Fibroblast of skin of back (primary cell): Measurements from ENCODE around the gene HLA-G. TPM values are rescaled to one million over a fixed set of nuclear protein-coding genes. Genes with fewer than 3 reads are reported as not detected.
"Not testable (repeated sequence)": the region's sequence is repeated elsewhere in the genome, so short reads cannot be mapped to it uniquely, and the experiment has no call there.

Experiments used
- DNase-seq: peaks from one replicate; pipeline ENCODE4 v3.0.0-alpha.2; 2013
- polyA plus RNA-seq, 2 experiments: library from polyadenylated mRNA; unstranded; fragments of 120-200 nt; gene quantifications; one replicate each; pipeline ENCODE4 v1.2.1, GENCODE V29; 2013; ENCODE audit not compliant: insufficient read length in 2 of 2

Gene HLA-G
- polyA plus RNA-seq (2013, experiment 1 of 2; ENCODE audit: insufficient read length): 22.5 TPM
- 25.0 TPM for polyA plus RNA-seq (2013, experiment 2 of 2; ENCODE audit: insufficient read length)

DNA sequence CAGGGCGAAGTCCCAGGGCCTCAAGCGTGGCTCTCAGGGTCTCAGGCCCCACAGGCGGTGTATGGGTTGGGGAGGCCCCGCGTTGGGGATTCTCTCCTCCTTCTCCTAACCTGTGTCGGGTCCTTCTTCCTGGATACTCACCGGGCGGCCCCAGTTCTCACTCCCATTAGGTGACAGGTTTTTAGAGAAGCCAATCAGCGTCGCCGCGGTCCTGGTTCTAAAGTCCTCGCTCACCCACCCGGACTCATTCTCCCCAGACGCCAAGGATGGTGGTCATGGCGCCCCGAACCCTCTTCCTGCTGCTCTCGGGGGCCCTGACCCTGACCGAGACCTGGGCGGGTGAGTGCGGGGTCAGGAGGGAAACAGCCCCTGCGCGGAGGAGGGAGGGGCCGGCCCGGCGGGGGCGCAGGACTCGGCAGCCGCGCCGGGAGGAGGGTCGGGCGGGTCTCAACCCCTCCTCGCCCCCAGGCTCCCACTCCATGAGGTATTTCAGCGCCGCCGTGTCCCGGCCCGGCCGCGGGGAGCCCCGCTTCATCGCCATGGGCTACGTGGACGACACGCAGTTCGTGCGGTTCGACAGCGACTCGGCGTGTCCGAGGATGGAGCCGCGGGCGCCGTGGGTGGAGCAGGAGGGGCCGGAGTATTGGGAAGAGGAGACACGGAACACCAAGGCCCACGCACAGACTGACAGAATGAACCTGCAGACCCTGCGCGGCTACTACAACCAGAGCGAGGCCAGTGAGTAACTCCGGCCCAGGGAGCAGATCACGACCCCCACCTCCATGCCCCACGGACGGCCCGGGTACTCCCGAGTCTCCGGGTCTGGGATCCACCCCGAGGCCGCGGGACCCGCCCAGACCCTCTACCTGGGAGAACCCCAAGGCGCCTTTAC lies at the start of gene HLA-G:
HLA-G (plus strand) TSS at position 247 of the 892 bp plus-strand sequence; CDS start at position 267, 20 bp downstream.
- no peak for DNase-seq

DNA sequence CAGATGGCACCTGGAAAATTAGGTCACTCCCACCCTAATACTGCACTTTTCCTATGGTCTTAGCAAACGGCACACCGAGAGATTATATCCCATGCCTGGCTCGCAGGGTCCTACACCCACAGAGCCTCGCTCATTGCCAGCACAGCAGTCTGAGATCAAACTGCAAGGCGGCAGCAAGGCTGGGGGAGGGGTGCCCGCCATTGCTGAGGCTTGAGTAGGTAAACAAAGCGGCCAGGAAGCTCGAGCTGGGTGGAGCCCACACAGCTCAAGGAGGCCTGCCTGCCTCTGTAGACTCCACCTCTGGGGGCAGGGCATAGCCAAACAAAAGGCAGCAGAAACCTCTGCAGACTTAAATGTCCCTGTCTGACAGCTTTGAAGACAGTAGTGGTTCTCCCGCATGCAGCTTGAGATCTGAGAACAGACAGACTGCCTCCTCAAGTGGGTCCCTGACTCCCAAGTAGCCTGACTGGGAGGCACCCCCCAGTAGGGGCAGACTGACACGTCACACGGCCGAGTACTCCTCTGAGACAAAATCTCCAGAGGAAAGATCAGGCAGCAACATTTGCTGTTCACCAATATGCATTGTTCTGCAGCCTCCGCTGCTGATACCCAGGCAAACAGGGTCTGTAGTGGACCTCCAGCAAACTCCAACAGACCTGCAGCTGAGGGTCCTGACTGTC lies 47.5 kb upstream of the HLA-G start:
- not testable (repeated sequence) for DNase-seq

DNA sequence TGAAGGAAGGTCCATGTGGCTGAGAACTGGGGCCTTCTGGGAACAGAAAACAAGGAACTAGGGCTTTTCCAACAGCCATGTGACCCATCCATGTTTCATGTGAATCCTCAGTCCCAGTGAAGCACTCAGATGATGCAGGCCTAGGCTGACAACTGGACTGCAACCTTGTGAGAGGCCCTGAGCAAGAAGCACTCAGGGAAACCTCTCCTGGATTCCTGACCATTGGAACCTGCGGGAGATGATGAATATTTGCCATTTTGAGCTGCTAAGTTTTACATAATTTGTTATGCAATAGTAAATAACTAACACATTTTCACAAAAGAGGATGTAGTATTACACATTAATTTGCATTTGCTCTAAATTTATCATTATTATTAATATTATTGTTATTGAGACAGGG lies 38.4 kb upstream of the HLA-G start:
- DNase-seq: no peak

DNA sequence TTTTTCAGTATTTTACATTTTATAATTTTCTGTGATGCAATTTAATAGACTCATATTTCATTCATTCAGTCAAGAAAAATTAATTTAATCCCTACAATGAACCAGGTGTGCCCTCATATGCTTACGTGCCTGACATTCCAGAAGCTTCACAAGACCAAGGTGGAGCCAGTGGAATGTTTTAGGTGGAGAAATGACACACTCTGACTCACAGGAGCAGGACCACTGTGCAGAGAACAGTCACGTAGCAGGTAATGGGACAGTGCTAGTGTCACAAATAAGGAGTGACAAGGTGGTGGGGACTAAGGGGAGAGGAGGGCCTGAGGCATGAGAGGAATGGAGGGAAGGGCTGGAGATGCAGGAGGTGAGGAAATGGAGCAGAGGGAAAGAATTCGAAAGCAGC lies 37.0 kb upstream of the HLA-G start:
- no peak for DNase-seq

DNA sequence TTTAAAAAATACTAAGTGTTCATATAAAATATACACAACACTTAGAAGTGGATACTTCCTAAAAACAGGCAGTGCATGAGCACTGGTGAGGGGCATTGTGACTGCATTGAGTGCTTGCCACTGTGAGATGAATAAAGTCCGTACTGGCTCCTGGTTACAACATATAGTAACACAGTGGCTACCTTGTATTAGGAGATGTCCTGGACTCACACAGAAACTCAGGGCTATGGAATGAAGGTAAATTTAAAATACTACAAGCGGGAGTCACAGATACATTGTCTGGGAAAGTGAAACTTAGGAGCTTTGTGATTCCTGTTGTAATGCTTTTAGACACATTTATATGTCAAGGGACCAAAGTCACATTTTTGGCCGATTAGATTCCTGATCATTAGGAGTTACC lies 36.5 kb upstream of the HLA-G start:
- DNase-seq: no peak

DNA sequence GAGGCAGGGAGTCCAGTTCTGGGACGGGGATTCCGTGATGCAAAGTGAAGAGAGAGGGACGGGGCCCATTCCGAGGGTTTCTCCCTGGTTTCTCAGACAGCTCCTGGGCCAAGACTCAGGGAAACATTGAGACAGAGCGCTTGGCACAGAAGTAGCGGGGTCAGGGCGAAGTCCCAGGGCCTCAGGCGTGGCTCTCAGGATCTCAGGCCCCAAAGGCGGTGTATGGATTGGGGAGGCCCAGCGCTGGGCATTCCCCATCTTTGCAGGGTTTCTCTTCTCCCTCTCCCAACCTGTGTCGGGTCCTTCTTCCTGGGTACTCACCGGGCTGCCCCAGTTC lies 35.9 kb upstream of the HLA-G start:
- no peak for DNase-seq

DNA sequence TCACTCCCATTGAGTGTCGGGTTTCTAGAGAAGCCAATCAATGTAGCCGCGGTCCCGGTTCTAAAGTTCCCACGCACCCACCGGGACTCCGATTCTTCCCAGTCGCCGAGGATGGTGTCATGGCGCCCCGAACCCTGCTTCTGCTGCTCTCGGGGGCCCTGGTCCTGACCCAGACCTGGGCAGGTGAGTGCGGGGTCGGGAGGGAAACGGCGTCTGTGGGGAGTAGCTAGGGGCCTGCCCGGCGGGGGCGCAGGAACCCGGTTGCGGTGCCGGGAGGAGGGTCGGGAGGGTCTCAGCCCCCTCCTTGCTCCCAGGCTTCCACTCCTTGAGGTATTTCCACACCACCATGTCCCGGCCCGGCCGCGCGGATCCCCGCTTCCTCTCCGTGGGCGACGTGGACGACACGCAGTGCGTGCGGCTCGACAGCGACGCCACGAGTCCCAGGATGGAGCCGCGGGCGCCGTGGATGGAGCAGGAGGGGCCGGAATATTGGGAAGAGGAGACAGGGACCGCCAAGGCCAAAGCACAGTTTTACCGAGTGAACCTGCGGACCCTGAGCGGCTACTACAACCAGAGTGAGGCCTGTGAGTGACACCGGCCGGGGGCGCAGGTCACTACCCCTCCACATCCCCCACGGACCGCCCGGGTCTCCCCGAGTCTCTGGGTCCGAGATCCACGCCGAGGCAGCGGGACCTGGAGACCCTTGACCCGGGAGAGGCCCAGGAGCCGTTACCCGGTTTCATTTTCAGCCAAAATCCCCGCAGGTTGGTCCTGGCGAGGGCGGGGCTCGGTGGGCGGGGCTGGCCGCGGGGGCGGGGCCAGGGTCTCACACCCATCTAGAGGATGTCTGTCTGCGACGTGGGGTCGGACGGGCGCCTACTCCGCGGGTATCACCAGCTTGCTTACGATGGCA lies 35.2 kb upstream of the HLA-G start:
- DNase-seq: peak; percentile 8

DNA sequence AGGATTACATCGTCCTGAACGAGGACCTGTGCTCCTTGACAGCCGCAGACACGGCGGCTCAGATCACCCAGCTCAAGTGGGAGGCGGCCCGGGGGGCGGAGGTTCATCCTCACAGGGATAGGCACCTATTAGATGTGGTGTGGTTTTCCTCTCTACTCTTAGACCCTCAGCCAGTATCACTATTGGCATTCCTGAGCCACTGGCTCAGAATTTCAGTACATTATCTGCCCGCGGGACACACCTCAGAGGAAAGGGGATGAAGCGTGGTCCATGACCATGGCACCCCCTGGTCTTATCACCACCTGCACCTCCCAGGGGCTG lies 34.6 kb upstream of the HLA-G start:
- DNase-seq: no peak

DNA sequence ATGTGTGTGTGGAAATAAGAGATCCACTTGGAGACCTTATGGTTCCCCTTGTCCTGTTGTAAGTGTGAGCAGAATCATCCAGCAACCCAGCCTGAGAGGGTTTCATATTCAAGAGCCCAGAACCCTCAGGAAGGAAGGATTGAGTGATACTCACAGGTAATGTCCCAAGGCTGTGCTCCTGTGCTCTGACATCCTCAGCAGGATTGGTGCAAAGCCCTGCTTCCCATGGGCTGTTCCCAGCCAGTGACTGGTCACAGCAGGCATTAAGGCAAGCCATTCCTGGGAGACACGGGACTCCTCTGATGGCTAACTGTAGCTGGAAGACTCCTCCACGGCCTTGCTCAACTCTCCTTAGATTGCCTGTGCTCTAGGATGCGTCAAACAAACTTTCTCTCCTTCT lies 33.8 kb upstream of the HLA-G start:
- no peak for DNase-seq

DNA sequence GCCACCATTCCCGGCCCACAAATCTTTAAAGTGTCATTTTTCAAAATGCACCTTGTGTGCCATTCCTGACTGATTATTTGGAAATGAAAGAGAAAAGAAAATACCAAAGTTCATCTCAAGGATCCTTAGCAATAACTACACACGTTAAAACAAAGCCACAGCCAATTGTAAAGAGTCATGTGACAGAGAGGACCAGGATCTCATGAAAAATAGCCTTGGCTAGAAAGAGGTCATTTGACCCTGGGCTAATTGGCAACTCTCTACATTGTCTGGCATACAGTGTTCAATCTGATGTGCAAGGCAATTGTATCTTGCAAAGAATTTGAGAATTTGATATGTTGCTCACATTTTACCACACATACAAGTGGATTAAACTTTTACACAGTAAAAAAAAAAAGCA lies 31.6 kb upstream of the HLA-G start:
- no peak for DNase-seq

DNA sequence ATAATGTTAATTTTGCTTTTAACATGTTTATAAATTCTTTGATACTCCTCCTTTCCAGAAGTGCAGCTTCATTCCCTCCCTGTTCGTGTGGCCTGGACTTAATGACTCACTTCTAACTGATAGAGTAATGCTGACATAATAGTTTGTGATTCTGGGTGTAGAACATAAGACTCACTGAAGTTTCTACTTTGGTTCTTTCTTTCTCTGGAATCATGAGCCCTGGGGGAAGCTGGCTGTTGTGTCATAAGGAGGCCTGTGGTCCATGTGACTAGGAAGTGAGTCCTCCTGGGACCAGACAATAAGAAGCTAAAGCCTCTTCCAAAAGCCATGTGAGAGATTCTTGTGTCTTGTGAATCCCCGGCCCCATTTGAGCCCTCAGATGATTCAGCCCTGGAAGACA lies 30.5 kb upstream of the HLA-G start:
- peak; percentile 16 for DNase-seq

DNA sequence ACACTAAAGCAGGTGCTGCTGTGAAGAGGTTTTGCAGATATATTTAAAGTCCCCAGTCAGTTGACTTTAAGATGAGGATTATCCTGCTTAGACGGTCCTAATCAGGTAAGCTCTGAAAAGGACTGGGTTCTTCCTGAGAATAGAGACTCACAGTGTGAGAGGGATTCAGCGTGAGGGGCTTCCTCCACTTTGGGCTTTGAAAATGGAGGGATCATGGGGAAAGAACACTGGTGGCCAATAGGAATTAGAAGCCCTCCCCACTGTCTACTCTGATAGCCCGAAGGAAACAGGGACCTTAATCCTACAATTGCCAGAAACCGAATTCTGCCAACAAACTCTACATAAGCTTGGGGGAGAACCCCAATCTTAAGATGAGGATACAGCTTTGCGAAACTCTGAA lies 29.7 kb upstream of the HLA-G start:
- DNase-seq: no peak

DNA sequence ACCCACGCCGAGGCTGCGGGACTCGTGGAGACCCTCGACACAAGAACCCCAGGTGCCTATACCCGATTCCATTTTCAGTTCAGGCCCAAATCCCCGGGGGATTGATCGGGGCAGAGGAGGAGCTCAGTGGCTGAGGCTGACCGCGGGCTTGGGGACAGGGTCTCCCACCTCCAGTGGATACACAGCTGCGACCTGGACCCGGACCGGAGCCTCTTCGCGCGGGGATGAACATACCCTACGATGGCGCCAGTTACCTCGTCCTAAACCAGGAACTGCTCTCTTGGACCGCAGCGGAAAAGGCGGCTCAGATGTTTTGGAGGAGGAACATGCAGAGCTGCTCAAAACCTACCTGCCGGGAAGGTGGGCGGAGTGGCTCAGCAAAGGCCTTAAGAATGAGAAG lies 27.4 kb upstream of the HLA-G start:
- DNase-seq: no peak

DNA sequence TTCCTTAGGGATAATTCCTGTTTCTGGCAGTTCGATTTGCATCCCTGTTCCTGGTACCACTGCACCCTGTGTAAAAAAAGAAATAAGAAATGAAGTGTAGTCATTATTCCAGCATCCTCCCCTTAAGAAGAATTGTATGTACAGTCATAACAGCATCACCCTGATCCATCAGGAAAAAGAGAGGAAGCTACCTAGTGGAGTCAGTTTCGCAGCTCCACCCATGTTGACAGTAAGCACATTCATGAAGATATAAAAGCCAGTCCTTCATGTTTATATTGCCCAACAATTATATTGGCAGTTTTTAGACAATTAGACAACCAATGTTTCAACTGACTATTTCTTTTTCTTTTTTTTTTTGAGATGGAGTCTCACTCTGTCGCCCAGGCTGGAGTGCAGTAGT lies 21.2 kb upstream of the HLA-G start:
- no peak for DNase-seq

DNA sequence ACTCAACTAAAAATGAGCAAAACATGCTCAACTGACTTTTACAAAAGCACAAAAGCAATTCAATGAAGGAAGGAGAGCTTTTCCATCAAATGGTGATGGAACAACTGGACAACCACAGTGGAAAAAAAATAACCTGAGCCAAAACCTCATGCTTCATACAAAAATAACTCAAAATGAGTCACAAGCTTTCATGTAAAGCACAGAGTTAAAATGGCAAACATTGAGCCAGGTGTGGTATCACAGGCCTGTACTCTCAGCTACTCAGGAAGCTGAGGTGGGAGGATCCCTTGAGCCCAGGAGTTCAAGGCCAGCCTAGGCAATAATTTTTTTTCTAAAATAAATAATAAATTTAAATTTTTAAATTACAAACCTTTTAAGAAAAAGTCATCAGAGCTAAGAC lies 18.4 kb upstream of the HLA-G start:
- no peak for DNase-seq

DNA sequence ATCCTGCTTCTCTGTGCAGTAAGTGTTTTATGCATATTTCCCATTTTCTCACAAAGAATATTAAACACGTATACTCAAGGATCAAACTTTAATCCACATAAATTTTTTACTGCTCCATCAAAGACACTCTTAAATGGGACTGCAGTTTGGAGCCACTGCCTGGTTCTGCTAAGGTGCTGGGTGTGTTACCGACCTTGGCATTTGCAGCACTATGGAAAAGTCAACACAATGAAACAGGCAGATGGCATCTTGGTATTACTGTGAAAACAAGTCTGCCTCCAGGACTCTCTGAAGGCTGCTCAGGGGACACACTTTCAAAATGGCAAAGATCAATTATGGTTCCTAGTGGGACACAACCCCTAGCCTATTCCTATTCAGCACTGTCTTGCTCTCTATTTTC lies 17.3 kb upstream of the HLA-G start:
- no peak for DNase-seq

DNA sequence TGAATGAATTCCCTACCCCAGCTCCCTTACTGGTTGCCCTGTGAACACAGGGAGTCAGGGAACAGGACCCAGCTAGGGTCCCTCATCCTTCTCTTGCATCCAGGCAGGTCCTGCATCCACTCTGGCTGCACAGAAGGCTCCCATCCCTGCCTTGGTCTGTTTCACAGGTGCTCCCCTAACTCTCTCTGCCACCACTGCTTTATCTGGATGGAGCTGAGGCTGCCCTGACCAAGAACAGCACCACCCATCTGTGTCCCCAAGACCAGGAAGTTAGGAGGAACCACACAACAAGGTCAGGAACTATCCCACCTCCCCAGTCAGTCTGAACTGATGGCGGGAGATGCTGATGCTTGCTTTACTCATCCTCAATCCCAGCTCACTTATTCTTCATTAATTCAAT lies 16.2 kb upstream of the HLA-G start:
- DNase-seq: no peak

DNA sequence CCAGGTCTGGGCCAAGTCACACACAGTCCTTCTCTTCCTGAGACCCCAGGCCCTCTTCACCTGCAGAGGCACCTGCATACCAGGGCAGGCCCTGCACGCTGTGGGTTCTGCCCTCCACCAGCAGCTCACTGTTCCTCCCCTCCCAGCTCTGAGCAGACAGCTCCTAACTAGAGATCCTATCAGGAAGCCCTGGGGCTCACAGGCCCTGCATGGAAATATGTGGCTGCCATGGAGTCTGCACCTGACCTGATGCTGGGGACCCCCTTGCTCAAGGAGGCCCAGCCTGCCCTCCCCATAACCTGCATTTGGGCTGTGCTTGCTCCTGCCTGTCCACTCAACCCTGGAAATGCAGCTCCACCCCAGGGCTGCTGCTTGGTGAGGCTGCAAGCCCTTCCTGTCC lies 14.6 kb upstream of the HLA-G start:
- no peak for DNase-seq

DNA sequence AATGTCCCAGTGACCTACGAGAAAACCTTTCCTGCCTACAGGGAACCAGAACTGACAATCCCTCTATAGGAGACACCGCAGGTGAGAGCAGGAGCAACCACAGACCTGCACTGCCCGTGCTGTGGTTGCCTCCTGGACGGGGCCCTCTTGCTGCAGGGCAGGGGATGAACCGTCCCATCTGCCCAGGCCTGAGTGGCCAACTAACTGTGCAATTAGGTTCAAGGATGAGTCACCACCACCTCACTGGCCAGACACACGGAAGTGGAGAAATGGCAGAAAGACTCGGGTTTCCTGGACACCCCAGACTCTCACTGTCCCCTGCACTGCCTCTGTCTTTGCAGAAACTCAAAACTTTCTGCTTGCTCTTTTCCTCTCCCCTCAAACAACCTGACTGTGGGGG lies 13.8 kb upstream of the HLA-G start:
- DNase-seq: no peak

DNA sequence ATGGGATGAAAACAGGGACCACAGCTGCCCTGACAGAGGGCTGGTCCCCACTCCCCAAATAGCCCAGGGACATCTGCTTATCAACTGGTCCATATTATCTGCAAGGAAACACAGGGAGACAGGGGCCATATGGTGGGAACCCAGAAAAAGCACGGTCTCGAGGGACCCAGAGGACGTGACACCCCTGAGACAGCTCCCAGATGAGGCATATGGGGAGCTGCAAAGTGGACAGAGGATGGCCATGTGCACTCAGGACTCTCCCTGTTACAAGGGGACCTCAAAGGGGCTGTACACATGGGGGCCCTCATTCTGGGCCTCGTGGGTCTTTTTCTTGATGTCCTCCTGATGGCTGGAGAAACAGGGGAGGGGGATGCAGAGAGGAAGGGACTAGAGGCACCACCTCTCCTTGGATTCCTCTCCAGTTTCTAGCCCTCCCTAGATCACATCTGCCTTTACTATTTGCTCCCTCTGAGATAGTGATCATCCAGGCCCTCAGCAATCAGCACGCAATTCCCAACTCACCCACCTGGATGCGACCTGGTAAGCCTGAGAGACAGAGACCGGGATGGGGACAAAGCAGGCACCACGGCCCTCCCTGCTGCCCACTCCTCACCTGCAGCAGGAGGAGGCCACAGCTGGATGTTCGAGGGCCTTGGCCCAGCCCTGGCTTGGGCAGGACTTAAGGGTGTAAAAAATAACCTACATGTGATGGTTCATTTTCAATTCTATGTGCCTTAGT lies 13.1 kb upstream of the HLA-G start:
- no peak for DNase-seq

DNA sequence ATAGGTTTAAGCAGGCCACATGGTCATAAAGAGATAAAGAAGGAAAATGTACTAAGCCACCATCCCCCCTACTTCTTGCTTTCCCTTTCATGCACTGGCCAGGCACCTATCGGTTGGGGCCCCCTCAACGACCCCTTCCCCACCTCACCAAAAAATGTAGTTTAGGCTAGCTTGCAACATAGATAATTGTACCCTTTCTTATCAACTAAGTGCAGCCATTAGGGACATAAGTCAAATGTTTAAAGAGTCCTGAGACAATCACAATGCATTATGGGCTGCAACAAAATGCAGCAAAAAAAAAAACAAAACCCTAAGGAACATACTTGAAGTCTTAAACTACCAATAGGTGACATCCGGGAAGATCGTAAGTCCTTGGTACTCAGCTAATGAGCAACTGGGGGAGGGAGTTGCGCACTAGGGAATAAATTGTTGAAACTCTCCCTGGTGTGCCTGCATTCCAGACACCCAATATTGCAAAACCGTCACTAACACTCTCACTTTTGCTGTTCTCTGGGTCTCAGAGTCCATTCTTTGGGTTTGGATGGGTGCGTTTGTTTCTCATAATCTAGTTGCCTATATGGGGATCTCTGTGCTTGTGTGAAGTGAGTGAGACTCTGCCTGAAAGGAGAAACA lies 12.4 kb upstream of the HLA-G start:
- DNase-seq: no peak

DNA sequence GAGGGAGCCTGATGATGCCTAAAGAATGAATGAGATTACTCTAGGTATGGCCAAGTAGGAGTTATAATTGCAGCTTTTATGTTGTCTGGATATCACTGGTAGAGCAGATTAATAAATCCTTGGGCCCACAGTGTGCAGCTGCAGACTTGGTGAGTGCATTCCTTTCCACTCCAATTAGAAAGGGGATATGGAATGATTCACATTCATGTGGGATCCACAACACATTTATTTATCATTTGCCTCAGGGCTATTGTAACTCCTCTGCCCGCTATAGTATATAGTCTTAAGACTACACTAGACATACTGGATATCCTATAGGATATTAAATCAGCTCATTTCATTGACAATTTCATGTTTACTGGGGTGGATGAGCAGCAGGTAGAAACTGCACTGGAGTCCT lies 11.6 kb upstream of the HLA-G start:
- DNase-seq: no peak
